PC-3 (cell line): Measurements from ENCODE around the gene HDAC4.

Experiments used
- CTCF ChIP-seq: fragments of 300-600 bp; sonication (generic); conservative IDR thresholded peaks from 2 replicates; pipeline ENCODE4 v1.5.1; 2017; ENCODE audit warnings: antibody characterized with exemption, low read depth, mild to moderate bottlenecking, low read length
- EZH2 ChIP-seq: fragments of 300-600 bp; sonication (generic); IDR thresholded peaks from one replicate; pipeline ENCODE4 v1.6.1; 2017; ENCODE audit warnings: antibody characterized with exemption, mild to moderate bottlenecking, low read length; ENCODE audit not compliant: unreplicated experiment
- EZH2phosphoT487 ChIP-seq: fragments of 300-600 bp; sonication (generic); IDR thresholded peaks from 2 replicates; pipeline ENCODE4 v1.6.1; 2018; ENCODE audit warnings: mild to moderate bottlenecking, antibody characterized with exemption, low read length, borderline replicate concordance

GRCh38 chr2:239315308-239315707 is 85.5 kb downstream of the HDAC4 start:
- no peak for TF ChIP-seq CTCF
- no peak for TF ChIP-seq EZH2
- no peak for TF ChIP-seq EZH2phosphoT487
